Karpas-422 (cell line): ENCODE measurements around the gene MED26. TPM values are rescaled to one million over a fixed set of nuclear protein-coding genes. Genes with fewer than 3 reads are reported as not detected.

Experiments used
- DNase-seq: peaks from one replicate; pipeline ENCODE4 v3.0.0-alpha.2; 2015
- H2AFZ ChIP-seq: fragments of 200-600 bp; sonication (generic); 2 replicates; pipeline ENCODE4 v1.6.1; 2014; ENCODE audit warnings: antibody characterized with exemption, low read length, mixed read lengths
- H3K27ac ChIP-seq: fragments of 200-600 bp; sonication (generic); 2 replicates; pipeline ENCODE4 v1.5.1; 2014; ENCODE audit warnings: mild to moderate bottlenecking, low read length, moderate library complexity
- H3K27me3 ChIP-seq: fragments of 200-600 bp; sonication (generic); 2 replicates; pipeline ENCODE4 v1.6.1; 2014; ENCODE audit warnings: low read length, mixed read lengths
- H3K36me3 ChIP-seq: fragments of 200-600 bp; sonication (generic); 2 replicates; pipeline ENCODE4 v1.6.1; 2014; ENCODE audit warnings: low read length, mixed read lengths; ENCODE audit not compliant: insufficient read depth
- H3K4me1 ChIP-seq: fragments of 200-600 bp; sonication (generic); 2 replicates; pipeline ENCODE4 v1.6.1; 2014; ENCODE audit warnings: mild to moderate bottlenecking, low read length, mixed read lengths
- H3K4me2 ChIP-seq: fragments of 200-600 bp; sonication (generic); 2 replicates; pipeline ENCODE4 v1.6.1; 2014; ENCODE audit warnings: low read length, low read depth, mild to moderate bottlenecking; ENCODE audit not compliant: poor library complexity, severe bottlenecking
- H3K4me3 ChIP-seq: fragments of 200-600 bp; sonication (generic); 2 replicates; pipeline ENCODE4 v1.5.1; 2014; ENCODE audit warnings: mild to moderate bottlenecking, antibody characterized with exemption, low read length, mixed read lengths
- H3K79me2 ChIP-seq: fragments of 200-600 bp; sonication (generic); 2 replicates; pipeline ENCODE4 v1.6.1; 2014; ENCODE audit warnings: mild to moderate bottlenecking, low read length, mixed read lengths
- H3K9ac ChIP-seq: fragments of 200-600 bp; sonication (generic); 2 replicates; pipeline ENCODE4 v1.6.0; 2014; ENCODE audit warnings: low read length
- H3K9me2 ChIP-seq: fragments of 200-600 bp; sonication (generic), shearing (Covaris generic); replicated peaks from 2 replicates; pipeline ENCODE4 v1.6.0; 2014; ENCODE audit warnings: mild to moderate bottlenecking, low read length, moderate library complexity; ENCODE audit not compliant: insufficient read depth
- H3K9me3 ChIP-seq: fragments of 300-700, 200-600 bp; sonication (generic); 2 replicates; pipeline ENCODE4 v1.6.1; 2014; ENCODE audit warnings: low read length, mixed read lengths
- H4K20me1 ChIP-seq: fragments of 200-600 bp; sonication (generic); 2 replicates; pipeline ENCODE4 v1.6.1; 2014; ENCODE audit warnings: mild to moderate bottlenecking, antibody characterized with exemption, low read length, low read depth; ENCODE audit not compliant: insufficient read depth
- total RNA-seq: library from RNA; depleted of rRNA; stranded (reverse); fragments of >200 nt; shearing (Covaris generic); gene quantifications from 2 replicates; pipeline ENCODE4 v1.2.3, GENCODE V29; 2014; ENCODE audit warnings: low replicate concordance

Gene MED26
- total RNA-seq, 1 experiment from 2014 or later: 15.0 TPM

DNA sequence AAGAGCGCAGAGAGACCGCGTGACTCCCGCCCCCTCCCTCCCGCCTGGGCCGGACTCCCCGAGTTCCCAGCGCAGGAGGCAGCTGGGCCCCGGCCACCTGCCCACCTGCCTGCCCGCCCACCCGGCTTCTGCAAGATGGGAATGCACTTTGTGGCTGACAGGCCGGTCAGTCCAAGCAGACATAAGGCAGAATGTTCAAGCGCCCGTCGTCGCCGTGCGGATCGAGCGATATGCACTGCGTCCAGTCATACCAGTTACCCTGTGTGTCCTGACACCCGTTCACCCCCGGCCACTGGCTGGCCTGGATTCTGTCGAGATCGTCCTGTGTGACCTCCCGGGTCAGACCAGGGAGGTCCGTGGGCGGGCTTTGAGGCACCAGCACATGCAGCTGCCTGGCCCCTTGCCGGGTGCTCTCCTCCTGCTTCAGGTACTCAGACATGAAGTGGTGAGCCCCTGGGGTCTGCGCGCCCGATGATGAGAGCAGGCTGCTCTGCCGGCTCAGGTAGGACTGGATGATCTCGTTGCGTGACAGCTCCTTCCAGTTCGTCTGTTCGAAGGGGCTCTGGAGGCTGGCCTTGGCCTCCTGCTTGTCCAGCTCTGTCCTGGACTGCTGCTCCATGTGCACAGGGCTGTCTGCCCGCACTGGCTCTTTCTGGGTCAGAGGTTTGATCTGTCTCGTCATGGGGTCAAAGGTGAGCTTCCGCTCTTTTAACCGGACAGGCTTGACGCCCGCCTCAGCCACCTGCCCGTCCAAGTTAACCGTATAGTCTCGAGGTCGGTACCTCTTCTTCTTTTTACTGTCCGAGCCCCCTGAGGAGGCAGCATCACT lies 51.9 kb downstream of the MED26 start:
- Histone ChIP-seq H3K27ac (no peak overlapping the region), H3K4me3 (no peak overlapping the region), H3K9ac (no peak overlapping the region), H3K4me2 (no peak overlapping the region), H3K27me3 (no peaks in the 10 kb centered on the region), H2AFZ (no peak overlapping the region), H3K9me2 (no peaks in the 10 kb centered on the region), H3K9me3 (no peaks in the 10 kb centered on the region), H3K79me2 (peaks cover 81% of the 10 kb centered on the region), H3K4me1 (peaks cover 27% of the 10 kb centered on the region), H4K20me1 (peaks cover 27% of the 10 kb centered on the region), H3K36me3 (no peaks in the 10 kb centered on the region)
- DNase-seq: no peak

DNA sequence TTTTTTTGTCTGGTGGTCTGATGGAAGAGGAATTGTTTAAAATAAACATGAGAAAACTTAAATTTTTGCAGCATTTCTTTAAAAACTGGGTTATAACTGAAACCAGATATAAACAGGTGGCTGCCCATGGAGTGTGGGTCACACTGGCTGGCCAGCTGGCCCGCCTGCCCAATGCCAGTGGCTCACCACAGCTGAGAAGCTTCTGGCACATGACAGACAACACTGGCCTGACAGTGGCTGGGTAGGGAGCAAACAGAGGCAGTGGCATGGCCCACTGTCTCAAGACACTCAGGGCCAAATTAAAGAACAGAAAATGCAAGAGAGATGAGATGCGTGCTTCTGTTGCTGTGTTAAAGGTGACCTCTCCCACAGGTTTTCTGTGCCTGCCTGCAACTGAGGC lies 52.7 kb downstream of the MED26 start:
- no peaks in the 10 kb centered on the region for H3K27me3 ChIP-seq
- no peak overlapping the region for H3K4me3 ChIP-seq
- peak overlapping the region; percentile 67 for H3K27ac ChIP-seq
- peaks cover 35% of the 10 kb centered on the region for H3K4me1 ChIP-seq
- no peak overlapping the region for H3K9ac ChIP-seq
- peaks cover 30% of the 10 kb centered on the region for H4K20me1 ChIP-seq
- no peaks in the 10 kb centered on the region for H3K9me2 ChIP-seq
- H3K9me3 ChIP-seq: no peaks in the 10 kb centered on the region
- no peak overlapping the region for H2AFZ ChIP-seq
- no peak overlapping the region for H3K4me2 ChIP-seq
- H3K36me3 ChIP-seq: peaks cover 2% of the 10 kb centered on the region; the same call in 1 of the 2 replicates
- no peak for DNase-seq
- H3K79me2 ChIP-seq: peaks cover 81% of the 10 kb centered on the region

DNA sequence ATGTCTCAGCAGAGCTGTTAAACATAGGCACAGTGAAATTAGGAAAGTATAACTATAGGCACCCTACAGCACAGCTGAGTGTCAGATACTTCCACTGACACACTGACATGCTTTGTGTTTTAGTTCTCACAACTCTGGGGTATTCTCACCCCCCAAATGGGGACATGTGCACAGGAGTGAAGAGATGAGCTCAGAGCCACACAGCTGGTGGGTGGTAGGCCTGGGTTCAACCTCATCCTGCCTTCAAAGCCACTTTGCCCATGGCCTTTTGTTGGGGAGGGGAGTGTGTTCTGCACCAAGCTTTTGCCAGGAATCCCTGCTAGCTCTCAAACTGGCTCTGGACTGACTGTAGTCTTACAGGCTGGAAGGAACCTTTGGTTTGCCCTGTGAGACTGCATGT lies 54.1 kb downstream of the MED26 start:
- Histone ChIP-seq H3K4me2 (peak overlapping the region; percentile 71), H4K20me1 (peaks cover 31% of the 10 kb centered on the region), H3K9me3 (no peaks in the 10 kb centered on the region), H2AFZ (no peak overlapping the region), H3K4me1 (peaks cover 36% of the 10 kb centered on the region), H3K27me3 (no peaks in the 10 kb centered on the region), H3K9me2 (no peaks in the 10 kb centered on the region), H3K79me2 (peaks cover 81% of the 10 kb centered on the region), H3K4me3 (peak overlapping the region; percentile 81; the same call in 1 of the 2 replicates), H3K9ac (peak overlapping the region; percentile 76), H3K36me3 (peaks cover 14% of the 10 kb centered on the region; the same call in 1 of the 2 replicates), H3K27ac (peak overlapping the region; percentile 67)
- DNase-seq: no peak

DNA sequence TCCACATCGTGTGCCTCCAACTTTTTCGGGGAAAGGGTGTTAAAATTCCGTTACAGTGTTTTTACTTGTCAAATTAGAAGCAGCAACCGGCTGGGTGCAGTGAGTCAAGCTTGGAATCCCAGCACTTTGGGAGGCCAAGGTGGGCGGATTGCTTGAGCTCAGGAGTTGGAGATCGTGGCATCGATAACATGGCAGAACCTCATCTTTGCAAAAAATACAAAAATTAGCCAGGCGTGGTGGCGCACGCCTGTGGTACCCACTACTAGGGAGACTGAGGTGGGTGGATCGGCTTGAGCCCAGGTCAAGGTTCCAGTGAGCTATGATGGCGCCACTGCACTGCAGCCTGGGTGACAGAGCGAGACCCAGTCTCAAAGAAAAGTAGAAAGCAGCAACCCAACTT lies 54.7 kb downstream of the MED26 start:
- Histone ChIP-seq H3K79me2 (peaks cover 81% of the 10 kb centered on the region), H3K4me2 (peak overlapping the region; percentile 71), H3K9me3 (no peaks in the 10 kb centered on the region), H3K9ac (peak overlapping the region; percentile 76), H4K20me1 (peaks cover 28% of the 10 kb centered on the region), H3K4me1 (peaks cover 36% of the 10 kb centered on the region), H3K4me3 (peak overlapping the region; percentile 81), H3K27ac (peak overlapping the region; percentile 67), H2AFZ (no peak overlapping the region), H3K9me2 (no peaks in the 10 kb centered on the region), H3K27me3 (no peaks in the 10 kb centered on the region), H3K36me3 (peaks cover 14% of the 10 kb centered on the region; the same call in 1 of the 2 replicates)
- DNase-seq: no peak

DNA sequence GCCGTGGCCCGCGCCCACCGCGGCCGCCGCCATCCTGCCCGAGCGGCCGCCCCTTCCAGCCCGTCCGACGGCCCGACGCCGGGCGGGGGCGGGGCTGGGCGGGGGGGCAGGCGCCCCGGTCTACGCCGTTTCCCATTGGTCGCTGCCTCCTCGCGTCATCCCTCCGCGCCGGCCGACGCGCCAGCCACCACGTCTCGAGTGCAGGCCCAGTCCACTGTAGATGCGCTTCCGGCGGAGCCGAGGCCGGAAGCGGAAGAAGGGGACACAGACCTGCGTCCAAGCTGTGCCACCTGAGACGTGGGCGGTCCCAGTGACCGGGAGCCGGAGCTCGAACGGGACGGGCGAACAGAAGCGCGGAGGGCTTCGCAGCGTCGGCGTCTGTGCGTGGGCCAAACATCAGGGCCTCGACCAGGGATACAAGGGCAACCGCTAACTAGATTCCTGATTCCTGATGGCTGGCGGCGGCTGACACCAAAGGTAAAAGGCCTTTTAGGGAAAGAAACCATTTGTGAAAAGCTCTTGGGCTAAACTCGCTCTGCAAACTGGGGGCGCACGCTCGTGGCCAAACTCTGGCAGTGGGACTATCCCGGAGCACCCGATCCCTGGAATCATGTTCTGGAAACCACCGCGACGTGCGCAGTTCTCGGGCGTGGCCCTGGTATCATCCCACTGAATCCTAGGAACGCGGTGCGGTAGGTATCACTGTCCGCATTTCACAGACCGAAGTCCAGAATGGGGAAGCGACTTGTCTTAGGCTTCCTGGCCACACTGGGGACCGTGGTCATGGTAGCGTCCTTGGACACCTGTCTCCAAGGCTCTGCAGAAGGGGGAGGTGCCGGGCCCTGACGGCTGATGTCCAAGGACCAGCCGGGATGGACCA lies 55.4 kb downstream of the MED26 start, which contains the start of gene SLC35E1:
Gene SLC35E1, minus strand, starts transcription at position 84 of the 880 bp plus-strand sequence. Its CDS starts 51 bp downstream, at position 33.
- H3K4me1 ChIP-seq: peaks cover 36% of the 10 kb centered on the region
- peak within 1 kb of the TSS; percentile 96 for H3K9ac ChIP-seq
- no peaks in the 10 kb centered on the region for H3K27me3 ChIP-seq
- no peaks in the 10 kb centered on the region for H3K9me3 ChIP-seq
- H3K36me3 ChIP-seq: peaks cover 20% of the 10 kb centered on the region
- H2AFZ ChIP-seq: no peak within 1 kb of the TSS
- H3K79me2 ChIP-seq: peaks cover 76% of the 10 kb centered on the region
- no peaks in the 10 kb centered on the region for H3K9me2 ChIP-seq
- H3K4me3 ChIP-seq: peak within 1 kb of the TSS; percentile 82
- peak within 1 kb of the TSS; percentile 96 for H3K4me2 ChIP-seq
- peak; percentile 99 for DNase-seq
- H3K27ac ChIP-seq: peak within 1 kb of the TSS; percentile 67
- H4K20me1 ChIP-seq: peaks cover 24% of the 10 kb centered on the region; the same call in 1 of the 2 replicates

DNA sequence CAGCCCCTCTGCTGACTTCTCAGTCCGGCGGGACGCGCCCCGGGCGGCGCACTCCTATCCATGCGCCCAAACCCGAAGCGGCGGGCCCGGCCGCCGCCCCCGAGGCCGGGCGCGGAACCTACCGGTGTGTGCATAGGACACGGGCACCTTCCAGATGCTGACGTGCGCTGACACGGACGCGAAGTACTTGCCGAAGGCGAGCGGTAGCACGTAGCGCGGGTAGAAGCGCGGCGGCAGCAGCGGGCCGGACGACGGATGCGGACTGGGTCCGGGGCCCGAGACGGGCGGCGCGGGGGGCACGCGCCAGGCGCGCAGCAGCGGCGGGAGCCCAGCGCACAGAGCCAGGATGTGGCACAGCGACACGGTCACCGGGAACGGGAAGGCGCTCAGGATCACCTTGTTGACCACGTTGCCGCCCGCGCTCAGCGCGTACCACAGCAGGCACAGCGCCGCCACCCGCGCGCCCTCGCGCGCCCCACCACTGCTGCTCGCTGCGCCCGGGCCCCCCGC lies 56.1 kb downstream of the MED26 start:
- H3K9ac ChIP-seq: peak overlapping the region; percentile 96
- H2AFZ ChIP-seq: no peak overlapping the region
- no peaks in the 10 kb centered on the region for H3K9me2 ChIP-seq
- peaks cover 27% of the 10 kb centered on the region for H3K36me3 ChIP-seq
- peaks cover 24% of the 10 kb centered on the region; the same call in 1 of the 2 replicates for H4K20me1 ChIP-seq
- peaks cover 36% of the 10 kb centered on the region for H3K4me1 ChIP-seq
- H3K9me3 ChIP-seq: no peaks in the 10 kb centered on the region
- H3K27me3 ChIP-seq: no peaks in the 10 kb centered on the region
- peak overlapping the region; percentile 96 for H3K4me2 ChIP-seq
- DNase-seq: peak; percentile 69
- H3K4me3 ChIP-seq: peak overlapping the region; percentile 82
- peaks cover 71% of the 10 kb centered on the region for H3K79me2 ChIP-seq
- peak overlapping the region; percentile 64 for H3K27ac ChIP-seq

DNA sequence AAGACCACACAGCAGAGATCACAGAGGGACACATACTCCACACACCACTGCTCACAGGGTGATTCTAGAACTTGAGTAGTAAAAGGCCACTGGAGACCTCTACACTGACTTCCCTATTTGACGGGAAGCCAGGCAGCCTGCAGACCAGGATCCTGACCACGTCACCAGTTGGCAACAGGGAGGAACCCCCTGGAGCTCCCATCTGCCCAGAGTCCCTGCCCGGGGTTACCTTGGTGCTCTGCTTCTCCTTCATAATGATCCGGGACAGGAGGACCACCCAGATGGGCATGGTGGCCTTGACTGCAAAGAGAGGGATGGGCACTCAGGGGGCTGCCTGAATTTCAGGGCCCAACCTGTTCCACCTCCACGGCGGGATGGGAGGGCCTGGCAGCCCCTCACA lies 56.7 kb downstream of the MED26 start:
- Histone ChIP-seq H3K27ac (peak overlapping the region; percentile 64), H3K4me2 (peak overlapping the region; percentile 96), H3K27me3 (no peaks in the 10 kb centered on the region), H3K4me3 (peak overlapping the region; percentile 82), H4K20me1 (peaks cover 24% of the 10 kb centered on the region; the same call in 1 of the 2 replicates), H3K4me1 (peaks cover 36% of the 10 kb centered on the region), H3K79me2 (peaks cover 69% of the 10 kb centered on the region), H3K9ac (peak overlapping the region; percentile 96), H3K36me3 (peaks cover 33% of the 10 kb centered on the region), H3K9me3 (no peaks in the 10 kb centered on the region), H2AFZ (no peak overlapping the region), H3K9me2 (no peaks in the 10 kb centered on the region)
- DNase-seq: peak; percentile 63
